Medulla oblongata (tissue), 1 donor: ENCODE data around the gene MEFV.

Source experiments
- DNase-seq: peaks from one replicate; pipeline ENCODE4 v3.0.0-alpha.2; 2015; ENCODE audit errors: extremely low spot score

The MEFV gene

GRCh38 chr16:3266873-3267537, 10.6 kb upstream of the MEFV start:
- DNase-seq, result peak; percentile 46

- DNase-seq, result peak; percentile 98
Observed at GRCh38 chr16:3264137-3265036, 8.0 kb upstream of the MEFV start.

GRCh38 chr16:3262517-3262916, 6.1 kb upstream of the MEFV start:
- no peak for DNase-seq

DNA sequence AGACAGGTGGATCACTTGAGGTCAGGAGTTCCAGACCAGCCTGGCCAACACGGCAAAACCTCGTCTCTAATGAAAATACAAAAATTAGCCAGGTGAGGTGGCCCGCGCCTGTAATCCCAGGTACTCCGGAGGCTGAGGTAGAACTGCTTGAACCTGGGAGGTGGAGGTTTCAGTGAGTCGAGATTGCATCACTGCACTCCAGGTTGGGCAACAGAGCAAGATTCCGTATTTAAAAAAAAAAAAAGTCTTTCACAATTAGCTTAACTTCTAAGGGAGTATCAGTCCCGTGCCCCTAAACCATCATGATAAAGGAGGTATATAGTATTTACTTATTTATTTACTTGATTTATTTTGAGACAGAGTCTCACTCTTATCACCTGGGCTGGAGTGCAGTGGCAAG, 3.4 kb upstream of the MEFV start:
- no peak for DNase-seq

DNA sequence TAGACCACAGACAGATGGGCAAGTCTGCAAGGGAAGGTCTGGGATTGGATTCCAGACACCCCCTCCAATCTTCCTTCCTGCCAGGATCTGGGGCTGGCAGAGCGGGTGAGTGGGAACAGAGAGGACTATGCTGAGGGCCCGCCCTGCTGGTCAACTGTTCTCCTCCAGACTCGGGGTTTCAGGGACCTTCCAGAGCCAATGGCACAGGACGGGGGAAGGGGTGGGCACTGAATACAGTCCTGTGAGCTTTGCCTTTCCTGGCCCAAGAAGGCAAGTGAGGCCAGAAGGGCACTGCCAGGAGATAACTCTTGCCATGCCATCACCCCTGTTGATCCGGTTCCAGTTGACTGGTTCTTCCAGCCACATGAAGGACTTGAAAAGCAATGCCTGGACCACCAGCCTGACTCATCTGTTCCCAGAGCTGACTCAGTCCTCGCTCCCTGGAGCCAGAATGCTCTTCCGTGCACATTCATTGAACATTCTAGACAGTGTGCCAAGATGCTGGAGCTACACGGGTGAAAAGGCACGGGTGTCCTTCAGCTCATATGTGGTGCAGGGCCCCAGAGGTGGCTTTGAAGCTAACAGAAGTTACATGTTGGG, 533 bp upstream of the MEFV start:
- no peak for DNase-seq

DNA sequence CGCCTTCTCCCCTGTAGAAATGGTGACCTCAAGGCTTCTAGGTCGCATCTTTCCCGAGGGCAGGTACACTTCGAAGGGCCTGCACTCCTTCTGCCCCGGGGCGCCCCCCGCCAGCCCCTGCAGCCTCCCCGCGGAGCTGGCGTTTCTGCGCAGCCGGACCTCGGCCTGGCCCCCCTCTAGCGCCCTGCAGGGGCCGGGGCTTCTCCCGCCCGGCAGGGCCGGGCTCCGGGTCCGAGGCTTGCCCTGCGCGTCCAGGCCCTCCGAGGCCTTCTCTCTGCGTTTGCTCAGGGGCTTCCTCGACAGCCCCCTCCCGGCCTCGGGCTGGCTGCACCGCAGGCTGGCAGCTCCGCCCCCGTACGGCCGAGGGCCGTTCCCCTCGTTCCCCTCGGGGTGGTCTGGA, 2.1 kb downstream of the MEFV start:
- no peak for DNase-seq

DNA sequence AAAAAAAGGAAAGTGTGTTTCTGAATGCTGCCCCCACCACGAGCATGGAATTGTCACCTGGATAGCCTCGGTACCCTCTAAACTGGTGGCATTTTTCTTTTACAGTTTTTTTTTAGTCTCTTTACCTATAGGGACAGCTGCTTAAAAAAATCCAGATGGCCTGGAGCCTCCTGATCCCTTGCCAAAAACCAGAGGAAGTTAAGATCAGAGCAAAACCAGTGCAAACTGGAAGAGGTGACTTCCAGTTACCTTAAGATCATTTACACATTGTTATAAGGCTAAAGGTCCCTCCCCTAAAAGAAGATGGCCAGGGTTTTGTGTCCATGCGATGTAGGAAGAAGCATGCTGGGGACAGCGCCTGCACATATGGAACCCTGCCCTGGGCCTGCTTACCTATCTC, 3.5 kb downstream of the MEFV start:
- no peak for DNase-seq

GRCh38 chr16:3249451-3249850, 7.0 kb downstream of the MEFV start:
- no peak for DNase-seq

DNA sequence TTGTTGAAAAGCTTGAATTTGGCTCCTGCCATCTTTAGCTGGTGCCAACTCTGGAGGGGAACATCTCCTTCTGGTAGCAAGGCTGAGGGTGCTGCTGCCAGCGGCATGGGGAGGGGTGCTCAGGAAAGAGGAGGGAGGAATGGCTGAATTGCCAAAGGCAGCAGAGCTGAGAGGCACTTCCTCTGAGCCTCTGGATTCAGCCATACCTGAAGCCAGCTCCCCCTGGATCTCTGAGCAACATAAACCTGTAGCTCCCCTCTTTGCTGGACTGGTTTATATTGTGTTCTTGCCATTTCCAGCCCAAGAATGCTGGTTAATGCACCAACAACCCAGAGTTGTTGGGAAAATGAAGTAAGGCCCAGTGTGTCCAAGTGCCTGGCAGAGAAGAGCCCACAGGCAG, 7.4 kb downstream of the MEFV start:
- DNase-seq, result no peak

GRCh38 chr16:3248596-3248995, 7.8 kb downstream of the MEFV start:
- no peak for DNase-seq

DNA sequence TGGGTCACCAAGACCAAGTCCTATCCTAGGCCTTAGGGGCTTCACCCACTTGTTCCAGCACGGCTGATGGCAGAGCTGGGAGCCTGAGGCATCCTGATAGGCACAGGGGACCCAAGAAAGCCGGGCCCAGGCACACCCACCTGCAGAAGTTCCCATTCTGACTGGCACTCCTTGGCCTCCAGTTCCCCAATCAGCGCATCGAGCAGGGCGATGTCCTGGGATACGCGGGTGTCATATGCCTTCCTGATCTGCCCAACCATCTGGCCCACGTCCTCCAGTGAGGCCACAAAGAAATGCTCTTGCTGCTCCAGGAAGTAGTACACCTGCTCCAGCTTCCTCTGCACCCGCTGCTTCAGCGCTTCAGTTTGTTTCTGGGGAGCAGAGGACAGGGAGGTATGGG, 9.6 kb downstream of the MEFV start:
- DNase-seq, result no peak

DNA sequence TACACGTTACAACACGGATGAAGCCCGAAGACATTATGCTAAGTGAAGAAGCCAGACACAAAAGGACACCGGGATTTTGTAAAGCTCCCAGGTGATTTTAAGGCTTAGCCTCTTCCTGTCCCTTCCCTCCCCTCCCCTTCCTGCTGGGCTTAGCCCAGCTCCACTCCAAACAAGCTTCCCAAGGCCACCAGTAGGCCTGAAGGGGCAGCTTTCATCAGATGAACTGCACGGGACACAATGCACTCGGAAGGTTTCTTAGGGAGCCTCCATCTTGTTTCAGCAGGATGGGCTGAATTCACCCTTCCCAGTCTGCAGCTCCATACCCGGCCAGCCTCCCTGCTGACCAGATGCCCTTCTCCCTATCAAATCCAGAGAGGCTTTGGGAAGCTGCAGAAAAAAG, 10.4 kb downstream of the MEFV start:
- DNase-seq, result no peak

- no peak for DNase-seq
Observed at GRCh38 chr16:3243882-3244281, 12.6 kb downstream of the MEFV start.

DNA sequence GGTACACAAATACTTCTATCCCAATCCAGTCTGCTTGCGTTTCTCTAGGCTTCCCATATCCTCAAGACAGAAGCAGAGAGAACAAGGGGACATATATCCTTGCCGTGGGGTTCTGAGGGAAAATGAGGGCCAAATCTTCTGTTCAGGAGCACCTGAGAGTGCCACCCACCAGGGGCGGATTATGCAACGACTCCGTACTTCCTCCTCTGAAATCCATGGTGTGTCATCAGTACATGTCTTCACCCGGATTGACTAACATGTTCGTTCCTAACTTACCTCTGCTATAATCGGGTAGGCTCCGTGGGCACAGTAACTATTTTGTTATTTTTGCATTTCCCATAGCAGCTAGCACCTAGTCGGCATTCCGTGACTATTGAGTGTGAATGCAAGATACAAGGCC, 13.7 kb downstream of the MEFV start:
- DNase-seq, result no peak

DNA sequence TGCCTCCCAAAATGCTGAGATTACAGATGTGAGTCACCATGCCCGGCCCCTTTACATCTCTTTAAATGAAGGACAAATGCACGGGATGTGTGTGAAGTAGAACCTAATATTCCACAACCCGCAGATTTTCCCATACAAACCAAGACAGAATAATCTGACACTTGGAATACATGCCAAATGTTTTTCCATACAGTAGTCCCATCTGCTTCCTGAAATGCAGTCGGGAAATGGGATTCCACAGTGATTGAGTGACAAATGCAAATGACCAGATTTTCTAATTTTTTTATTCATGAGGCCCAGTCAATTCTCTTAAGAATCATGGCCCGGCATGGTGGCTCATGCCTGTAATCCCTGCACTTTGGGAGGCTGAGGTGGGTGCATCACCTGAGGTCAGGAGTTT, 14.7 kb downstream of the MEFV start:
- DNase-seq, result no peak

DNA sequence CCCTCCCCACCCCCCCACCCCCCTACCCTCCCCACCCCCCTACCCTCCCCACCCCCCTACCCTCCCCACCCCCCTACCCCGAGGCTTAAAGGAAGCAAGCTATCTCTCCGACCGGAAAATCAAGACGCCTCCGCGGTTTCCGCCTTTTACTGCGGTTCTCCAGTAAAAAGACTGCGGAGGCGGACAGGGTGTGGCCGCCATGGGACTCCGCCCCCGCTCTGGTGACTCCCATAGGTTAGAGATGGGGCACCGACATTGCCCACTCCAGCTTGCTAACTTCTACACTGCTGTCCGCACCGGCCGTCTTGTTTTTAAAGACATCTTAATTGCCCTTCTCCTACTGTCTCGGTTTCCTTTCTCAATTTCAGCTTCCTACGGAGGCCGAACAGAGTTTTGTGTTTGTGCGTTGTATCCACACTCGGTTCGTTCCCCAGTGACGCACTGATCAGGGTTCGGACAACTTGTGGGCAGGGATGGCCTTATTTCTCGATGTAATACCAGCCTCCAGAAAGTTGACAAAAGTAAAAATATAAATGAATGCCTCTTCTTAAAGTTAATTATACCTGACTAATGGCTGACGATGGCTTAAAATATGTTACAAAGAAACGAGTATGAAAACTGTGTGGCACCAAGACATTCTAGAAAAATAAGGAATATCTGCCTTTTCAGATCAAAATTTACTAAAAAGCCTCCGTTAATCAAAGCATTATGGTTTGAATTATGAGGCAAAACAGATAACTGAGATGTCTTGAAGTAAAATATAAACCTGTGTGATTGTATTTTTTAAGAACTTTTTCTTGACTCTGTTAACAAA, 20.4 kb downstream of the MEFV start:
- no peak for DNase-seq

DNA sequence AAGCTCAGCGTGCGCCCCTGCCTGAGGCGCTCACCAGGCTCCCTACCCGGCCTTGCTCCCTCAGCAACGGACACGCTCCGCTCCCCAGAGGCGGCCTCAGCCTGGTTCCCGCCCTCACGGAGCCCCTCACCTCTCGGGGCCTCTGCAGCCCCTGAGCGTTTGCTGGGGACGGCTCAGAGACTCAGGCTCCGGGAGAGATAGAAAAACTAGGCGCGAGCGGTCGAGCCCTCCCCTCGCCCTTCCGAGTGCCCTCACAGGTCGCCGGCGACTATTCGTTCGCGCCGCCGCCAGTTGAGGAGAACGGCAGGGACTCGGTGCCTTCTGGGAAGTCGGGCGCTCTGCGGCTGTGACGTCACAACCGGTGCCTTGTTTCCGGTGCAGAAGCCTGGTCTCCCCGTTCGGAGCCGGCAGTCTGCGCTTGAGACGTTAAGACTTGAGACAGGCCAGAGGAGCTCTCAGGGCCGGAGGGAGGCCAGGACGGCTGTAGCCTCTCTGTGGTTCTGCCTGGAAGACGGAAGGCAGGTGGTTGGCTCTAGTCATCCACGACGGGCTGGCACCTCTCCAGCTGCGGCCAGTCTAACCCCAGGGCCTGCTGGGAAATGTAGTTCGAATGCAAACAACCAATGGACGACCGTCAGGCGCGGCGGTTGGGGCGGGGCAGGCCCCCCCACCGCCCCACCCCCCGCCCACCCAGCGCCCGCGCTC, 21.4 kb downstream of the MEFV start, which contains the start of gene ZNF200:
Gene ZNF200 (minus strand): TSS at position 302 of the 705 bp plus-strand sequence. CDS start 1,403 bp downstream, outside the sequence.
- DNase-seq, result peak; percentile 97

DNA sequence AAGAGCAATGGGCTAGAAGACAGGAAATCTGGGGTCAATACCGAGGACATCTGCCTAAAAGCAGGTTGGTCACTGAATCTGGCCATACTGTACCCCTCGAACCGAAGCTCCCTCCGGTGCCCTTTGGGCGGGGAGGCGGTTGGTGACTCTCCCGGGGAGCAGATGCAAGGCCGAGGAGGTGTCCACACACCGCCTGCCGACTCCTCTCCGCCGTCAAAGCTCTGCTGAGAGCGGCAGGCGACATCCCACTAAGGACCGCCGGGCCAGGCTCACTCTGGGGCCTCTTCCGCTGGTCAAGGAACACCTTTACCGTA, 21.9 kb downstream of the MEFV start:
- DNase-seq, result no peak

DNA sequence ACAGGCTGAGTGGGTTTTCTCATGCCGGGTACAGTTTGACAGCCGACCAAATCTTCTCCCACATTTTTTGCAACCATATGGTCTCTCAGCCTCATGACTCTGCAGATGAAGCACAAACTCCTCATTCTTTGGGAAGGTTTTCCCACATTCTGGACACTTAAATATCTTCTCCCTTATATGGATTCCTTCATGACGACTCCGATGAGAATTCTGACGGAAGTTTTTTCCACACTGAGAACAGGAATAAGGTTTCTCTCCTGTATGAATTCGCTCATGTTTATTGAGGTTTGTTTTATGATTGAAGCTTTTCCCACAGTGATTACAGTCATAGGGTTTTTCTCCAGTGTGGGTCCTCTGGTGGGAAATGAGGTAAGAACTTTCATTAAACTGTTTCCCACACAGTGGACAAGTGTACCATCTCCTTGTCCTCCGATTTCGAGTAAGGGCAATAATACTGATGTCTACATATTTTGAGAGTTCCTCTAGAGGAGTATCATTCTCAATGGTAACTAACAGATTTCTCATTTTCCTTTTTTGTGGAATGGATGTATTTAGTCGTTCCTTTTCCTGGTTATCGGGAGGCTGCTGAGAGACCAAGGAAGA, 32.4 kb downstream of the MEFV start:
- DNase-seq, result no peak

DNA sequence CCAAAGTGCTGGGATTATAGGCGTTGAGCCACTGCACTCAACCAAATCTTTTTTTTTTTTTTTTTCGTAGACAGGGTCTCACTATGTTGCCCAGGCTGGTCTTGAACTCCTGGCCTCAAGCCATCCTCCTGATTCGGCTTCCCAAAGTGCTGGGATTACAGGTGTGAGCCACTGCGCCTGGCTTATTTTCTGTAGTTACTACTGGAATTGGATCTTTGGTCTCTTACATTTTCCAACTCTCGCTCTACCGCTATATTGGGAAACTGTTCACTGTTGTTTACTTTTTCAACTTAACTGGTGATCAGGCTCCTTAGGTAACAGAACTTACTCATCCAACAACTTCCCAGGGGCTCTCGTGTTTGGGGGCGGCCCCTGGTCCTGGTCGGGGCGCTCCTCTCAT, 35.6 kb downstream of the MEFV start:
- no peak for DNase-seq

DNA sequence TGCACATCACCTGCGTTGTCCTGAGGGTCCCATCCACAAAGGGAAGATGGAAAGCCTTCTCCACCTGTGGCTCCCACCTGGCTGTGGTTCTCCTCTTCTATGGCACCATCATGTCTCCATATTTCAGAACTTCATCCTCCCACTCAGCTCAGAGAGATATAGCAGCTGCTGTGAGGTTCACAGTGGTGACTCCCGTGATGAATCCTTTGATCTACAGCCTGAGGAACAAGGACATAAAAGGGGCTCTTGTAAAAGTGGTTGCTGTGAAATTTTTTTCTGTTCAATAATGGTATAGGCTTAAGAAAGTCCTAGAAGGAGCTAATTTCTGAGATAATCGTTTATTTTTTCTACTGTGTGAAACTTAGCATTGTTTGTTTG, 40.2 kb downstream of the MEFV start:
- DNase-seq, result no peak
